HUES6 (cell line): ENCODE results near the gene ARHGEF17.

Experiments
- H3K27ac ChIP-seq: 2 replicates; pipeline ENCODE4 v1.7.0; 2013; ENCODE audit warnings: low read depth, mild to moderate bottlenecking, low read length, inconsistent platforms
- H3K27me3 ChIP-seq: 2 replicates; pipeline ENCODE4 v1.6.1; 2013; ENCODE audit warnings: low read length; ENCODE audit not compliant: control insufficient read depth, insufficient read depth
- H3K36me3 ChIP-seq: 2 replicates; pipeline ENCODE4 v1.6.1; 2013; ENCODE audit warnings: low read length; ENCODE audit not compliant: control insufficient read depth, insufficient read depth
- H3K4me1 ChIP-seq: 2 replicates; pipeline ENCODE4 v1.6.1; 2013; ENCODE audit warnings: low read length; ENCODE audit not compliant: control insufficient read depth, insufficient read depth
- H3K4me3 ChIP-seq: 2 replicates; pipeline ENCODE4 v1.5.1; 2013; ENCODE audit warnings: low read depth, low read length
- H3K9ac ChIP-seq: one replicate; pipeline ENCODE4 v1.6.1; 2013; ENCODE audit warnings: mild to moderate bottlenecking, low read length
- H3K9me3 ChIP-seq: 2 replicates; pipeline ENCODE4 v1.6.1; 2013; ENCODE audit warnings: low read depth, low read length; ENCODE audit not compliant: control insufficient read depth, insufficient read depth

The ARHGEF17 gene

DNA sequence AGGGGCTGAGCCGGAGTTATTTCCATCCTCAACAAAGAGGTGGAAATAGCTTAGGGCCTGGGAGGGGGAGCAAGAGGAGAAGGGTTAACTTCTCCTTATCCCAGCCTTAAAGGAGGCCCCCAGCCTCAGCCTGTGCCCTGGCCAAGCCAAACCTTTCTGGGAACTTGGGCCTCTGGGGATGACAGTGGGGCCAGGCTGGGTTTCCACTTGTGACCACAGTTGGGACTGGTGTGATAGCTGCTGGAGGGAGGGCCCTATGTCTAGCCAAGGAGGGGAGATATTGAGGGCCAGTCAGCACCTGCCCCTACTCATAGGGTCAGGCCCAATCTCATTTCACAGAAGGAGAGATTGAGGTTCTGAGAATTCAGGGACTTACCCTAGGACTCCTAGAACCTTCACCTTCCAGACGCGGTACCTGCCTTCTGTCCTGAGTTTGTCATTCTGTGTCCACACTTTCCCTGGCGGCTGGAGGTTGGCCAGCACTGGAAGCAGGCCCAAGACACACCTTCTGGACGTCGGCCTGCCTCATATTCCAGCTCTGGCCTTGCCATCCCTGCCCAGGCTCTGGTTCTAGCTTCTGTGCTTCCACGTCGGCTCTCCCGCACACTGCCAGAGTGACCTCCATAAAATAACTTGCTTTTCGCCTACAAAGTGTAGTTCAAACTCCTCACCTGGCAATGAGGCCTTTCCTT is 71.3 kb downstream of the ARHGEF17 start:
- H3K36me3 ChIP-seq, result no peaks in the 10 kb centered on the region
- H3K4me1 ChIP-seq, result peaks cover 29% of the 10 kb centered on the region
- no peak overlapping the region for H3K4me3 ChIP-seq
- no peak overlapping the region for H3K9ac ChIP-seq
- peaks cover 8% of the 10 kb centered on the region for H3K27me3 ChIP-seq
- no peak overlapping the region for H3K27ac ChIP-seq
- H3K9me3 ChIP-seq, result no peaks in the 10 kb centered on the region

DNA sequence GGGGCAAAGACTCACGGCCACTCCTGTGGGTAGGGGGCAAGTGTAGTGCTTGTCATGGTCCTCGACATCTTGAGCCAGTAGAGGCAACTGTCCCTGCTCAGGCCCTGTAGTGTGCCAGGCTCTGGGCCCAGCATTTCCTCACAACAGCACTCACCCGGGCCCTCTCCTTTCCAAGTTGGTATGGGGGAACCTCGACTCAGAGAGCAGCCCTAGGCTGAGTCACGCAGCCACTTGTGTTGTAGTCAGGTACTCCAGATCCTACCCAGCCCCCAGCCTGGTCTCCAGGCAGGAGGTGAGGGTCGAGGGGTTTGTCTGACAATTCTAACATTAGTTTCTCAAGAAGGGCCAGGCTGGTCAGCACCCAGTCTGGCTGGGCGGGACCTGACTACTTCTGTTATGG is 72.3 kb downstream of the ARHGEF17 start:
- H3K27me3 ChIP-seq, result peaks cover 8% of the 10 kb centered on the region
- no peaks in the 10 kb centered on the region for H3K9me3 ChIP-seq
- no peak overlapping the region for H3K9ac ChIP-seq
- H3K4me1 ChIP-seq, result peaks cover 31% of the 10 kb centered on the region
- no peak overlapping the region for H3K4me3 ChIP-seq
- H3K27ac ChIP-seq, result no peak overlapping the region
- no peaks in the 10 kb centered on the region for H3K36me3 ChIP-seq

DNA sequence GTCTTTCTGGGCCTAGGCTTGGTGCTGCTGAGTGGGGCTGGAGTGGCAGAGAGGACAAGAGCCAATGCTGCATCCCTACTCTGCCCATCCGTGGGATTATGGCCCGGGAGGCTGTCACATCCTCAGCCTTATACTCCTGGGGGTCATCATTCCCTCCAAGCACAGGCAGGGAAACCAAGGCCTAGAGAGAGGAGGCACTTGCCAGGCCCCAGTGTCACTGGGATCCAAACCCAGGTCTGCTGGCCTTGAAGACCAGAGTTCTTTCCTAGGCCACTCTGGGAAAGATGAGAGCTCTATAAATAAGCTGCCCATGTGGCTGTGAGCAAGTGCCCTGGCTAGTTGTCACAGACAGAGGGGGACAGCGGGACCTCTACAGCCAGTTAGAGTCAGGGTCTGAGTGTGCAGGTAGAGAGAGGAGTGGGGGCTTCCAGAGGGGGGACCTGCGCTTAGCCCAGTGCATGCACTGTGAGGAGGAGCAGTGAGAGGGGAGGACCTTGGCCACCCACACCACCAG is 72.9 kb downstream of the ARHGEF17 start:
- Histone ChIP-seq H3K4me1 (peaks cover 31% of the 10 kb centered on the region), H3K27ac (no peak overlapping the region)

DNA sequence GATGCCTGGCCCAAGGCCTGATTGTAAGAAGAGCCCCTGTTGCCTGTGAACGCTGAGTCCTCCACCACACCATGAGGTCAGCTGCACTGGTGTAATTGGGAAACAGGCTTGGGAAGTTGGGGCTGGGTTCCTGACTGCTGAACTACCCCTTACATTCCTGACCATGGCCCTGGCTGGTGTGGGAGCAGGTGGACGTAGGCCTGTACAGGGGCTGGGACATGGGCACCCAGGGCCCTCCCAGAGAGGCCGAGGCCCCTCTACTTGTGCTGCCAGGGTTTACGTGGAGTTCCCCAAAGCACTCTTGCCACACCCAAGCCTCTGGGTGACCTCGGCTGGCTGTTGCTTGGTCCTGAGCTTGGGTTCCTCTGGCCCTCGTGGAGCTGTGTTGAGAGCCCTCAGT is 73.5 kb downstream of the ARHGEF17 start:
- H3K36me3 ChIP-seq, result no peaks in the 10 kb centered on the region
- H3K9me3 ChIP-seq, result no peaks in the 10 kb centered on the region
- H3K4me3 ChIP-seq, result no peak overlapping the region
- peaks cover 36% of the 10 kb centered on the region for H3K4me1 ChIP-seq
- peaks cover 8% of the 10 kb centered on the region for H3K27me3 ChIP-seq
- no peak overlapping the region for H3K27ac ChIP-seq
- no peak overlapping the region for H3K9ac ChIP-seq

More for the DNA sequence above, 72.9 kb downstream of the ARHGEF17 start:
- H3K36me3 ChIP-seq, result no peaks in the 10 kb centered on the region
- peaks cover 8% of the 10 kb centered on the region for H3K27me3 ChIP-seq
- no peak overlapping the region for H3K4me3 ChIP-seq
- H3K9ac ChIP-seq, result no peak overlapping the region
- no peaks in the 10 kb centered on the region for H3K9me3 ChIP-seq

DNA sequence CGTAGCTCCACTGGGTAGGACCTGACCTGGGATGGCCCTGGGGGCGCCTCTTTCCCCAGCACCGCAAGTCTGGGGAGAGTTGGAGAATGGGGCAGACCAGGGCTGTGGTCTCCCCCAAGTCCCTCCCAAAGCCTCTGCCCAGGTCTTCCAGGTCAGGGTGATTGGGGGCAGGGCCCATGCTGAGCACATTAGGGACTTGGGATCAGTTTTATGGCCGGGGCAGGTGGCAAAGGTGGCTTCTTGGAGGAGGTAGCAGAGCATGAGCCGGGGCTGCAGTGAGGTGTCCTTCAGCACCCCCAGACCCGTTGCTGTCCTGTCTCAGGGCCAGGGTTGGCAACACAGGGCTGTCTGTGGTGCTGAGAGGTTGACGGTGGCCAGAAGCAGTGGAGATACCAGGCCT is 74.1 kb downstream of the ARHGEF17 start:
- Histone ChIP-seq H3K9me3 (no peaks in the 10 kb centered on the region), H3K27ac (no peak overlapping the region), H3K4me3 (no peak overlapping the region), H3K4me1 (peaks cover 34% of the 10 kb centered on the region), H3K27me3 (peaks cover 2% of the 10 kb centered on the region), H3K9ac (no peak overlapping the region), H3K36me3 (no peaks in the 10 kb centered on the region)

DNA sequence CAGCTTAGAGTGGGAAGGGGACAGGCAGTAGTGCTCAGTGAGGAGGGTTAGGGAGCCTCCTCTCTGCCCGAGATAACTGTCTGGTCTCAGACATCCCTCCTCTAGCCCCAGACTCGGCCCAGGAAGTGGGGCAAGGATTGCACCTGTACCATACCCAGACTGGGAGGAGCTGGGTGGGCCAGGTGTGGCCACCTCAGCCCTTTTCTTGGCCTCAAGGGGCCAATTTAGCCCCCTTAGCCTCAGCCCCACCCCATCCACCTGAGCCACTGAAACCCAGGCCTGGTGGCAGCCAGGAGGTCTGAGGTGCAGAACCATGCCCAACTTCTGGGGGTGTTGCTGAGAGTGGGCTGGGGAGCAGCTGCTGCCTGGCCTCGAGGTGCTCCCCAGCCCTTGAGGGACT is 74.7 kb downstream of the ARHGEF17 start:
- peaks cover 35% of the 10 kb centered on the region for H3K4me1 ChIP-seq
- H3K27ac ChIP-seq, result no peak overlapping the region

DNA sequence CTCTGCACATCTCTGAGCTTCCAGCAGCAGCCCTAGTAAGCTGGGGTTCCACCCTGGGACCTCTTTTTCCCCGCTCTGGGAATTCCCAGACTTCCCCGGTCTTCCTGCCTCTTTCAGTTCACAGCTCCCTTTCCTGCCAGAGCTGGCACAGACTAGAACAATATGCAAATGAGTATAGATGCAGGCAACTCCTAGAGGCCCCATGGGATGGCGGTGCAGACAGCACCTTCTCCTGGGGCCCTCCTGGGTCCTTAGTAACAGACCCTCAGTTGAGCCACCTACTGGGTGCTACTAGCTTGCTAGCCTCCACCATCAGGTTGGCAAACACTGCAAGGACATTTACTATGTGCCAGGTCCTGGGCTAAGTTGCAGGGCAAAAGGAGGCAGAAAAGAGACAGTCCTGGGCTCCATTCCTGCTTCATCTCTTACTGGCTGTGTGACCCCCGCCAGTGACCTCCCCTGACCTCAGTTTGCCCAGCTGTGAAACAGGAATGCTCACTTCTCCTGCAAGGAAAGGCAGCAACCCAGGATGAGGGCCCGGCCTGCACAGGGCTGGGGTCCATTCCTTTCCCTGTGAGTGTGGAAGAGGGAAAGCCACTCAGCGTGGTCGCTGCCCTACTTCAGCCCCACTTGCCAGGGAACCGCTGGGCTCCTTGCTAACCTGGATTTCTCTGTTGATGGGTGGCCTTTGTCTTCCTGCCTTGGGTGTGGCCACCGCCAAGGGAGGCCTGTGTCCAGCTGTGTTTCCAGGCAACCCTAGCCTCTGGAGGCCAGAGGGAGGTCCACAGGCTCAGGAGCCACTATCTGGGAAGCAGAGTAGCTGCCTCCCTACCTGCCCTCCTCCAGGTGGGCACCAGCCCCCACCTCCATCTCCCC is 75.4 kb downstream of the ARHGEF17 start:
- Histone ChIP-seq H3K4me3 (no peak overlapping the region), H3K9ac (no peak overlapping the region), H3K27ac (no peak overlapping the region), H3K9me3 (no peaks in the 10 kb centered on the region), H3K4me1 (peaks cover 39% of the 10 kb centered on the region), H3K27me3 (no peaks in the 10 kb centered on the region), H3K36me3 (no peaks in the 10 kb centered on the region)

More for the DNA sequence above, 74.7 kb downstream of the ARHGEF17 start:
- no peaks in the 10 kb centered on the region for H3K36me3 ChIP-seq
- no peaks in the 10 kb centered on the region for H3K9me3 ChIP-seq
- H3K27me3 ChIP-seq, result no peaks in the 10 kb centered on the region
- H3K9ac ChIP-seq, result no peak overlapping the region
- H3K4me3 ChIP-seq, result no peak overlapping the region

DNA sequence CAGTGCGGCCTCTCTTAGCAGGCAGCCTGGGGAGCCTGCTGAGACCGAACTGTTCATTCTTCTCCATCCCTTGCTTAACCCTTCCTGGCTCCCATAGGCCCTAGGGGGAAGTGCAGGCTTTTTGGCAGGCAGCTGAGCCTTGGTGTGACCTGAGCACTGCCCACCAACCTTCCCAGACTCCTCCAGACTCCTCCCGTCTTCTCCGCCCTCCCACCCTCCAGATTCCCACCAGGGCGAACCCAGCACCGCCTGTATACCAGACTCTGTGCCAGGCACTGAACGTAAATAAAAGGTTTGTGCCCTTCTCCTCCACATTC is 76.0 kb downstream of the ARHGEF17 start:
- H3K4me1 ChIP-seq, result peaks cover 45% of the 10 kb centered on the region
- no peak overlapping the region for H3K9ac ChIP-seq

DNA sequence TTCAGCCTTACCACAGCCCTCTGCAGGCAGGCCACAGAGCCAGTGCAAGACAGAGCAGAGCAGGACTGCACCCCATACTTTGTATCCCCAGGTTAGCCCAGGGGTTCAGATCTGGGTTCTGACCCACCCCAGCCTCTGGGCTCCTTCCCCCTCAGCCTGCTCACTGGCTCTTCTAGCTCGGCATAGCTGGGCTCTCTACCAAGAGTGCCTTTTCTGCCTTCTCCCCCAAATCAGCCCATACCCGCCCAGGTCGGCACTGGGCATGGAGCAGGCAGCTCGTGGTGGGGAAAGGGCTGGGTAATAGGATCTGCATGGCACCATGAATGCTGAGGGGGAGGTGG is 76.4 kb downstream of the ARHGEF17 start:
- Histone ChIP-seq H3K4me3 (no peak overlapping the region), H3K4me1 (peaks cover 45% of the 10 kb centered on the region), H3K27ac (no peak overlapping the region), H3K27me3 (no peaks in the 10 kb centered on the region), H3K36me3 (no peaks in the 10 kb centered on the region), H3K9me3 (no peaks in the 10 kb centered on the region), H3K9ac (no peak overlapping the region)

More for the DNA sequence above, 76.0 kb downstream of the ARHGEF17 start:
- no peaks in the 10 kb centered on the region for H3K27me3 ChIP-seq
- H3K27ac ChIP-seq, result no peak overlapping the region
- H3K4me3 ChIP-seq, result no peak overlapping the region
- no peaks in the 10 kb centered on the region for H3K36me3 ChIP-seq
- no peaks in the 10 kb centered on the region for H3K9me3 ChIP-seq

DNA sequence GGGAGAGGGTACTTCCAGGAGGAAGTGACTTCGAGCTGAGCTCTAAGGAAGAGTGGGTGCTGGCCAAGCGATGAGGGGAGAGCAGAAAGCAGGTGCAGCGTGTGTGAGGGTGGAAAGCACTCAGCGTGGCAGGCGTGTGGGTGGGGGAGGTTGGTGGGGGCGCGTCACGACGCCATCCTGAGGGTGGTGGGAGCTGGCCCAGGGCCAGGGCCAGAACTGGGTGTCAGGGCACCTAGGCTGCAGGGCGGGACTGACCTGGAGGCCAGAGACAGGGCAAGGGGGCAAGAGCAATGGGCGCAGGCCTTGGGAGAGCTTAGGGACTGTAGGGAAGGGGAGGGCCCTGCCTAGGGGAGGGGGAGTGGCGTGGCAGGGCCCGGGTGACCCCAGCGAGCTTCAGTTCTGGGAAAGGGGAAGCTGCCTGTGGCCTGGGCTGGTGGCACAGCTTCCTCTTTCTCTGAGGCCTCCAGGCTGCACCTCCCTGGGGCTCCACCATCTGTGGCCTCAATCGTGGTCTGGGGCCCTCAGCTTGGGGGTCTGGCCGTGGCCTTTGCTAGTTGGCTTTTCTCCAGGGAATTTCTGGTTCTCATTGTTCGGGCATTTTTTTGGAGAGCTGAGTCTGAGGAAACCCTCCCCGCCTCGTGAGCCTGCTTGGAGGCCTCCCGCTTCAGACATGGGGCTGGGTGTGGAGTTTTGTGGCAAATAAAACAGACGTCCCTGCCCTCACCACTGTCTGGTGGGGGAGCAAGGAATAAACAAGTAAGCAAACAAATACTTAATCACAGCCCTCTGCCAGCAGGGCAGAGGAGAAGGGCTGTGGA is 77.0 kb downstream of the ARHGEF17 start:
- no peaks in the 10 kb centered on the region for H3K9me3 ChIP-seq

More for the DNA sequence above, 77.0 kb downstream of the ARHGEF17 start:
- Histone ChIP-seq H3K27ac (no peak overlapping the region), H3K27me3 (no peaks in the 10 kb centered on the region), H3K4me1 (peaks cover 45% of the 10 kb centered on the region), H3K9ac (no peak overlapping the region), H3K4me3 (no peak overlapping the region), H3K36me3 (no peaks in the 10 kb centered on the region)
